ENCODE results near the gene KRTAP10-2. TPM values are rescaled to one million over a fixed set of nuclear protein-coding genes. Genes with fewer than 3 reads are reported as not detected.

KRTAP10-2 gene
- total and polyA plus RNA-seq, 2 experiments from 2014 or later: 0.24 TPM; not detected in 1

DNA sequence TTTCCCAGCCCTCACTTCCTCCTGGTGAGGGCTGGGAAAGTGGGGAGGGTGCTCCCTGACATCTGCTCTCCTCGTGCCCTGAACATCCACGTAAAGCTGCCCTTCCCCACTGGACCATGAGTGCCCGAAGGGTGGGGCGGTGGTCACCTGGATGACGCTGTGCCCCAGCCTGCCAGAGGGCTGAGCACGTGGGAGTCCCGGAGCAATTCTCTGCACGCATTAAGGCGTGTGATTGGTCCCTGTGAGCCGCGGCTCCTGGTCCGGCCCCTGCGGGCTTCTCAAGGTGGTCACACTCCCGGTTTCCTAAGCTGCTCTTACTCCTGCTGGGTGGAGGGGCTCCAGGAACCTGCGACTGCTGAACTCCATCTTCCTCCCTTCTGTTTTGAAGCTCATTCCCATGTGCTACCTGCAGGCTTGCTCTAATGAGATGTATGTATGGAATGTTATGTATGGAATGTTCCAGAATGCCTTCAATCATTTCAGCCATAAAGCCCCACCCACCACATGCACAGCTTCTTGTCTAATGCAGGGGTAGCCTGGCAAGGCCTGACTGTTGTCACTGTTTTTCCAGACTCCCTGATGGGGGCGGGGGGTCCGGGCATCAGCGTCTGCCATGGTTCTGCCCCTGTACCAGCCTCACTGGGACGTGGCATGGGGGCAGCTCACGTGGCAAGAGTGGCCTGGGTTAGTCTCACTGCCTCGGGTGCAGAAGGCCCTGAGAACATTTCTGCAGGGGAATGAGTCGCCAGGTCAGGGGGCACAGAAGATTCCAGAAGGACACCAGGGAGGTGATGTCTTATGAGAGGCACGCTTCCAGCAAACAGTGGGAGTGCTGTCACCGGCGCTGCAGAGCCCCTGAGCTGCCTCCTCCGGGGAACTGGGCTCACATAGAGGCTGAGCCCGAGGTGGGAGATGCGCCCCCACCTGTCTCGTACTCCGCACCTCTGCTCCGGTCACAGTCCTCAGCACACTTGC lies 30.7 kb downstream of the KRTAP10-2 start (continued):
- TF ChIP-seq, protein P1, sequence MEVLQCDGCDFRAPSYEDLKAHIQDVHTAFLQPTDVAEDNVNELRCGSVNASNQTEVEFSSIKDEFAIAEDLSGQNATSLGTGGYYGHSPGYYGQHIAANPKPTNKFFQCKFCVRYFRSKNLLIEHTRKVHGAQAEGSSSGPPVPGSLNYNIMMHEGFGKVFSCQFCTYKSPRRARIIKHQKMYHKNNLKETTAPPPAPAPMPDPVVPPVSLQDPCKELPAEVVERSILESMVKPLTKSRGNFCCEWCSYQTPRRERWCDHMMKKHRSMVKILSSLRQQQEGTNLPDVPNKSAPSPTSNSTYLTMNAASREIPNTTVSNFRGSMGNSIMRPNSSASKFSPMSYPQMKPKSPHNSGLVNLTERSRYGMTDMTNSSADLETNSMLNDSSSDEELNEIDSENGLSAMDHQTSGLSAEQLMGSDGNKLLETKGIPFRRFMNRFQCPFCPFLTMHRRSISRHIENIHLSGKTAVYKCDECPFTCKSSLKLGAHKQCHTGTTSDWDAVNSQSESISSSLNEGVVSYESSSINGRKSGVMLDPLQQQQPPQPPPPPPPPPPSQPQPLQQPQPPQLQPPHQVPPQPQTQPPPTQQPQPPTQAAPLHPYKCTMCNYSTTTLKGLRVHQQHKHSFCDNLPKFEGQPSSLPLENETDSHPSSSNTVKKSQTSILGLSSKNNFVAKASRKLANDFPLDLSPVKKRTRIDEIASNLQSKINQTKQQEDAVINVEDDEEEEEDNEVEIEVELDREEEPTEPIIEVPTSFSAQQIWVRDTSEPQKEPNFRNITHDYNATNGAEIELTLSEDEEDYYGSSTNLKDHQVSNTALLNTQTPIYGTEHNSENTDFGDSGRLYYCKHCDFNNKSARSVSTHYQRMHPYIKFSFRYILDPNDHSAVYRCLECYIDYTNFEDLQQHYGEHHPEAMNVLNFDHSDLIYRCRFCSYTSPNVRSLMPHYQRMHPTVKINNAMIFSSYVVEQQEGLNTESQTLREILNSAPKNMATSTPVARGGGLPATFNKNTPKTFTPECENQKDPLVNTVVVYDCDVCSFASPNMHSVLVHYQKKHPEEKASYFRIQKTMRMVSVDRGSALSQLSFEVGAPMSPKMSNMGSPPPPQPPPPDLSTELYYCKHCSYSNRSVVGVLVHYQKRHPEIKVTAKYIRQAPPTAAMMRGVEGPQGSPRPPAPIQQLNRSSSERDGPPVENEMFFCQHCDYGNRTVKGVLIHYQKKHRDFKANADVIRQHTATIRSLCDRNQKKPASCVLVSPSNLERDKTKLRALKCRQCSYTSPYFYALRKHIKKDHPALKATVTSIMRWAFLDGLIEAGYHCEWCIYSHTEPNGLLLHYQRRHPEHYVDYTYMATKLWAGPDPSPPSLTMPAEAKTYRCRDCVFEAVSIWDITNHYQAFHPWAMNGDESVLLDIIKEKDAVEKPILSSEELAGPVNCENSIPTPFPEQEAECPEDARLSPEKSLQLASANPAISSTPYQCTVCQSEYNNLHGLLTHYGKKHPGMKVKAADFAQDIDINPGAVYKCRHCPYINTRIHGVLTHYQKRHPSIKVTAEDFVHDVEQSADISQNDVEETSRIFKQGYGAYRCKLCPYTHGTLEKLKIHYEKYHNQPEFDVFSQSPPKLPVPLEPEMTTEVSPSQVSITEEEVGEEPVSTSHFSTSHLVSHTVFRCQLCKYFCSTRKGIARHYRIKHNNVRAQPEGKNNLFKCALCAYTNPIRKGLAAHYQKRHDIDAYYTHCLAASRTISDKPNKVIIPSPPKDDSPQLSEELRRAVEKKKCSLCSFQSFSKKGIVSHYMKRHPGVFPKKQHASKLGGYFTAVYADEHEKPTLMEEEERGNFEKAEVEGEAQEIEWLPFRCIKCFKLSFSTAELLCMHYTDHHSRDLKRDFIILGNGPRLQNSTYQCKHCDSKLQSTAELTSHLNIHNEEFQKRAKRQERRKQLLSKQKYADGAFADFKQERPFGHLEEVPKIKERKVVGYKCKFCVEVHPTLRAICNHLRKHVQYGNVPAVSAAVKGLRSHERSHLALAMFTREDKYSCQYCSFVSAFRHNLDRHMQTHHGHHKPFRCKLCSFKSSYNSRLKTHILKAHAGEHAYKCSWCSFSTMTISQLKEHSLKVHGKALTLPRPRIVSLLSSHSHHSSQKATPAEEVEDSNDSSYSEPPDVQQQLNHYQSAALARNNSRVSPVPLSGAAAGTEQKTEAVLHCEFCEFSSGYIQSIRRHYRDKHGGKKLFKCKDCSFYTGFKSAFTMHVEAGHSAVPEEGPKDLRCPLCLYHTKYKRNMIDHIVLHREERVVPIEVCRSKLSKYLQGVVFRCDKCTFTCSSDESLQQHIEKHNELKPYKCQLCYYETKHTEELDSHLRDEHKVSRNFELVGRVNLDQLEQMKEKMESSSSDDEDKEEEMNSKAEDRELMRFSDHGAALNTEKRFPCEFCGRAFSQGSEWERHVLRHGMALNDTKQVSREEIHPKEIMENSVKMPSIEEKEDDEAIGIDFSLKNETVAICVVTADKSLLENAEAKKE (CRISPR knock-in tag; IDR thresholded peaks at IDR 0.05): no peak
- TF ChIP-seq POLR2AphosphoS5 (IDR thresholded peaks at IDR 0.05; ENCODE audit: low read depth): no peak
- TF ChIP-seq, protein P2, sequence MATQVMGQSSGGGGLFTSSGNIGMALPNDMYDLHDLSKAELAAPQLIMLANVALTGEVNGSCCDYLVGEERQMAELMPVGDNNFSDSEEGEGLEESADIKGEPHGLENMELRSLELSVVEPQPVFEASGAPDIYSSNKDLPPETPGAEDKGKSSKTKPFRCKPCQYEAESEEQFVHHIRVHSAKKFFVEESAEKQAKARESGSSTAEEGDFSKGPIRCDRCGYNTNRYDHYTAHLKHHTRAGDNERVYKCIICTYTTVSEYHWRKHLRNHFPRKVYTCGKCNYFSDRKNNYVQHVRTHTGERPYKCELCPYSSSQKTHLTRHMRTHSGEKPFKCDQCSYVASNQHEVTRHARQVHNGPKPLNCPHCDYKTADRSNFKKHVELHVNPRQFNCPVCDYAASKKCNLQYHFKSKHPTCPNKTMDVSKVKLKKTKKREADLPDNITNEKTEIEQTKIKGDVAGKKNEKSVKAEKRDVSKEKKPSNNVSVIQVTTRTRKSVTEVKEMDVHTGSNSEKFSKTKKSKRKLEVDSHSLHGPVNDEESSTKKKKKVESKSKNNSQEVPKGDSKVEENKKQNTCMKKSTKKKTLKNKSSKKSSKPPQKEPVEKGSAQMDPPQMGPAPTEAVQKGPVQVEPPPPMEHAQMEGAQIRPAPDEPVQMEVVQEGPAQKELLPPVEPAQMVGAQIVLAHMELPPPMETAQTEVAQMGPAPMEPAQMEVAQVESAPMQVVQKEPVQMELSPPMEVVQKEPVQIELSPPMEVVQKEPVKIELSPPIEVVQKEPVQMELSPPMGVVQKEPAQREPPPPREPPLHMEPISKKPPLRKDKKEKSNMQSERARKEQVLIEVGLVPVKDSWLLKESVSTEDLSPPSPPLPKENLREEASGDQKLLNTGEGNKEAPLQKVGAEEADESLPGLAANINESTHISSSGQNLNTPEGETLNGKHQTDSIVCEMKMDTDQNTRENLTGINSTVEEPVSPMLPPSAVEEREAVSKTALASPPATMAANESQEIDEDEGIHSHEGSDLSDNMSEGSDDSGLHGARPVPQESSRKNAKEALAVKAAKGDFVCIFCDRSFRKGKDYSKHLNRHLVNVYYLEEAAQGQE (IDR thresholded peaks at IDR 0.05; ENCODE audit: unreplicated experiment): no peak

Measured in GM23338 (cell line).